ENCODE data around the gene SMAD6. TPM values are rescaled to one million over a fixed set of nuclear protein-coding genes. Genes with fewer than 3 reads are reported as not detected.

Gene SMAD6
- total RNA-seq, 1 experiment from 2014 or later = 6.6 TPM

GRCh38 chr15:66772604-66773128, 70.6 kb downstream of the SMAD6 start (continued):
- no peak for TF ChIP-seq MAX (IDR thresholded peaks at IDR 0.05)

GRCh38 chr15:66773129-66773873, 71.3 kb downstream of the SMAD6 start:
- intact Hi-C loops (cut with micrococcal nuclease) = loop anchor here (5.0 kb wide), 1 partner anchor 171 kb away; no protein-coding TSS in a partner anchor
- Histone ChIP-seq H3K9me3 (ENCODE audit: control insufficient read depth in 1 of 2, insufficient read depth in 1 of 2, low read depth in 1 of 2, low read length in 2 of 2) (no peaks in the 10 kb centered on the region), H3K9ac (ENCODE audit: low read length) (no peak overlapping the region), H3K9me2 (ENCODE audit: insufficient read depth) (no peaks in the 10 kb centered on the region), H3K4me1 (ENCODE audit: control insufficient read depth in 1 of 2, insufficient read depth in 2 of 2, low read length in 2 of 2) (peaks cover 59 to 76% of the 10 kb centered on the region in 2 experiments), H3K27ac (ENCODE audit: low read depth, low read length) (peak overlapping the region; percentile 44; the same call in 1 of the 2 replicates), H2AFZ (ENCODE audit: low read depth, low read length, poor library complexity, severe bottlenecking) (no peak overlapping the region), H3K27me3 (ENCODE audit: insufficient read depth, low read length) (no peaks in the 10 kb centered on the region), H3K79me2 (ENCODE audit: insufficient read depth, low read length) (no peaks in the 10 kb centered on the region), H4K20me1 (ENCODE audit: insufficient read depth) (no peaks in the 10 kb centered on the region), H3K4me3 (replicated peaks in 1 of 2; ENCODE audit: low read depth in 1 of 2, low read length in 2 of 2) (no peak overlapping the region), H3K4me2 (ENCODE audit: low read length) (peak overlapping the region; percentile 61; the same call in 1 of the 2 replicates), H3K36me3 (ENCODE audit: control insufficient read depth in 1 of 2, insufficient read depth in 2 of 2, low read length in 2 of 2) (no peaks in the 10 kb centered on the region)
- ATAC-seq = no peak
- TF ChIP-seq JUND (IDR thresholded peaks at IDR 0.05) = no peak
- no peak for TF ChIP-seq CEBPB (IDR thresholded peaks at IDR 0.05; ENCODE audit: low read depth)
- TF ChIP-seq MAX (IDR thresholded peaks at IDR 0.05) = no peak
- TF ChIP-seq ZFX (IDR thresholded peaks at IDR 0.05) = no peak
- TF ChIP-seq SRF (IDR thresholded peaks at IDR 0.05; ENCODE audit: low read depth) = no peak
- no peak for TF ChIP-seq CBX3 (IDR thresholded peaks at IDR 0.05; ENCODE audit: low read depth)
- no peak for TF ChIP-seq EZH2 (IDR thresholded peaks at IDR 0.05)
- no peak for DNase-seq (ENCODE audit: low read depth, low spot score)
- no TSS peak for BruUV-seq (replicated peaks)
- ChIA-PET RAD21 (ENCODE audit: low non-redundant PET in 1 of 2, low total read pairs in 2 of 2, uncharacterized antibody in 2 of 2, unreplicated experiment in 2 of 2) (no interaction called here), CTCF (interaction anchor here (1.4 to 3.0 kb wide), 4 partner anchors 9 to 79 kb away, joined by 3 to 22 read pairs (median 6); no protein-coding TSS in a partner anchor), POLR2A (no interaction called here)

All from HCT116 (cell line).